Memory B cell (primary cell): Measurements from ENCODE around the gene ACSL6.
"Not testable (repeated sequence)": the region's sequence is repeated elsewhere in the genome, so short reads cannot be mapped to it uniquely, and the experiment has no call there.

Experiments
- ATAC-seq: fragments of 150-1000 bp; cut with Tn5 transposase; 2 replicates; pipeline ENCODE4 v1.10.0; 2021; ENCODE audit warnings: low read depth, mild to moderate bottlenecking, moderate library complexity
- DNase-seq, 2 donors: peaks; one replicate each; pipeline ENCODE4 v3.0.0; 2022; ENCODE audit warnings: low spot score in 2 of 2
- H3K27ac Mint-ChIP-seq: one replicate; pipeline ENCODE4 v1.8.0; 2022; ENCODE audit warnings: mild to moderate bottlenecking, moderate library complexity, mixed read lengths
- H3K27me3 Mint-ChIP-seq: one replicate; pipeline ENCODE4 v1.8.0; 2022; ENCODE audit warnings: mixed read lengths
- H3K36me3 Mint-ChIP-seq: one replicate; pipeline ENCODE4 v1.8.0; 2022; ENCODE audit warnings: mild to moderate bottlenecking, mixed read lengths
- H3K4me1 Mint-ChIP-seq: one replicate; pipeline ENCODE4 v1.8.0; 2022; ENCODE audit warnings: mixed read lengths
- H3K4me3 Mint-ChIP-seq: one replicate; pipeline ENCODE4 v1.8.0; 2022; ENCODE audit warnings: mild to moderate bottlenecking, moderate library complexity, mixed read lengths
- H3K9me3 Mint-ChIP-seq: one replicate; pipeline ENCODE4 v1.8.0; 2022; ENCODE audit warnings: mixed read lengths

The ACSL6 gene

DNA sequence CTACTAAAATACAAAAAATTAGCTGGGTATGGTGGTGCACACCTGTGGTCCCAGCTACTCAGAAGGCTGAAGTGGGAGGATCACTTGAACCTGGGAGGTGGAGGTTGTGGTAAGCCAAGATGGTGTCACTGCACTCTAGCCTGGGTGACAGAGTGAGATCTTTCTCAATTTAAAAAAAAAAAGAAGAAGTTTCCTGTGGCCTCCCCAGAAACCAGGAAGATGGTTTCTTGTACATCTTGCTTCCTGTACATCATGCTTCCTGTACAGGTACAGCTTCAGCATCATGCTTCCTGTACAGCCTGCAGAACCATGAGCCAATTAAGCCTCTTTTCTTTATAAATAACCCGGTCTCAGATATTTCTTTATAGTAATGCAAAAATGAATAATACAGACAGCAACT lies 109.2 kb downstream of the ACSL6 start:
- DNase-seq, H3K4me1 Mint-ChIP-seq, H3K4me3 Mint-ChIP-seq, H3K27ac Mint-ChIP-seq: not testable (repeated sequence)
- Mint-ChIP-seq H3K9me3 (peaks cover 17% of the 10 kb centered on the region), H3K36me3 (peaks cover 17% of the 10 kb centered on the region), H3K27me3 (peaks cover 20% of the 10 kb centered on the region)
- peak; percentile 79 for ATAC-seq
